Tibial artery (tissue), 4 donors: ENCODE data around the gene NKX2-2.

ENCODE experiments used
- DNase-seq, 2 donors: peaks; one replicate each; pipeline ENCODE4 v3.0.0-alpha.2; 2019
- H3K27ac ChIP-seq, 2 donors: fragments of 200-600 bp; sonication (generic) in 1 of 2; 1 replicate in 1 of 2; 2 replicates in 1 of 2; pipeline ENCODE4 v1.5.1; 2018 to 2019; ENCODE audit warnings: mild to moderate bottlenecking in 1 of 2
- H3K27me3 ChIP-seq, 2 donors: fragments of 200-600 bp; sonication (generic) in 1 of 2; one replicate each; pipeline versions ENCODE4 v1.5.1 to v1.6.0; 2016 to 2019
- H3K36me3 ChIP-seq, 3 donors: fragments of 200-600 bp; sonication (generic) in 2 of 3; one replicate each; pipeline ENCODE4 v1.5.1; 2016 to 2019; ENCODE audit warnings: mild to moderate bottlenecking in 2 of 3
- H3K4me1 ChIP-seq, 4 donors: fragments of 200-600 bp; sonication (generic) in 2 of 4; 1 replicate in 3 of 4; 2 replicates in 1 of 4; pipeline ENCODE4 v1.5.1; 2016 to 2019
- H3K4me3 ChIP-seq, 2 donors: fragments of 200-600 bp; sonication (generic) in 1 of 2; 1 replicate in 1 of 2; 2 replicates in 1 of 2; pipeline ENCODE4 v1.5.1; 2018 to 2019; ENCODE audit warnings: mild to moderate bottlenecking in 2 of 2
- H3K9me3 ChIP-seq, 3 donors: fragments of 200-600 bp; sonication (generic) in 1 of 3; one replicate each; pipeline ENCODE4 v1.5.1; 2016 to 2019
- intact Hi-C: fragments of 100-400 bp; cut with DNase I; formaldehyde crosslinking; loops from one replicate; pipeline ENCODE4 v1.15.0; 2023; ENCODE audit warnings: low total_unique reads
- TF ChIP-seq, protein P1 (sequence below), 2 experiments: fragments of 200-600 bp in 1 of 2; fragments of 450-650 bp in 1 of 2; IDR thresholded peaks; one replicate each; pipeline ENCODE4 v1.5.1; 2017 to 2019; ENCODE audit warnings: antibody characterized with exemption in 2 of 2, mild to moderate bottlenecking in 1 of 2, moderate library complexity in 1 of 2

The NKX2-2 gene

DNA sequence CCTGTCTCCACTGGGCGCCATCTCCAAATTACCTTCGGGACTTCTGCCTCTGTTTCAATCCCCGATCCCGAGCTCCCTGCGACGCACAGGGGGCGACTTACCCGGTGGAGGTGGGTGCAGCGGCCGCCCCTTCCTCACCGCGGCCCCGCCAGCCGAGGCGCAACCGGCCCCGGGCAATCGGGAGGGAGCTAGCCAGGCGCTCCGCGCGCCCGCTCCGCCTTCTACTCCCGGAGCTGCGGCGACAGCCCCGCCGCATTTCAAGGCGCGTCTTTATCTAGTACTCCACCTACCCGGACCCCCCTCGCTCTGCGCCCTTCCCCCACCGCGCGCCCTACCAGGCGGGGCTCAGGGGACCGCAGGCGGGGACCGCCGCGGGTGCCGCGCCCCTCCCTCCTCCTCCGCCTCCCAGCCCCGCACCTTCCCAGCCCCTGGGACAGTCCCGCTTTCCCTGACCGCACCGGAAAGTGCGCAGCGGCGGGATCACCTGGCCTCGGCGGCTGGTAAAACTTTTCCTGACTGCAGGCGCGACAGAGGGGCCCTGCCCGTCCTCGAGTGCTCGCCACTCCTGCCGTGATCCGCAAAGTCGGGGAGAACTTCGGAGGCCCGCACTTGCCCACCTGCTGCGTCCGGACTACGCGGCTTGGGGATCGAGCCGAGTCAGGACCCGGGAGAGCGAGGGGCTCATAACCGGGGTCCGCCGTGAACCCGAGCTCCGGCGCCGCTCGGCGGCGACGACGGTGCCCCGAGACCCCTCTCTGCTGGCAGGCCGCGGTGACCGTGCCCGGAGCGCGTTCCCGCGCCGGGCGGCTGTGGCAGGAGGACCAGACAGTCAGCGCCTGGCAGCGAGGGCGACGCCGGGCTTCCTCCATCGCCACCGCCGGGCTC is 8.0 kb upstream of the NKX2-2 start:
- H3K4me1 ChIP-seq = peaks cover 0 to 35% (median 20%) of the 10 kb centered on the region in 4 donors
- peak overlapping the region in 1 of 2 donors; percentile 16 for H3K4me3 ChIP-seq
- no peak for DNase-seq
- TF ChIP-seq, protein P1, sequence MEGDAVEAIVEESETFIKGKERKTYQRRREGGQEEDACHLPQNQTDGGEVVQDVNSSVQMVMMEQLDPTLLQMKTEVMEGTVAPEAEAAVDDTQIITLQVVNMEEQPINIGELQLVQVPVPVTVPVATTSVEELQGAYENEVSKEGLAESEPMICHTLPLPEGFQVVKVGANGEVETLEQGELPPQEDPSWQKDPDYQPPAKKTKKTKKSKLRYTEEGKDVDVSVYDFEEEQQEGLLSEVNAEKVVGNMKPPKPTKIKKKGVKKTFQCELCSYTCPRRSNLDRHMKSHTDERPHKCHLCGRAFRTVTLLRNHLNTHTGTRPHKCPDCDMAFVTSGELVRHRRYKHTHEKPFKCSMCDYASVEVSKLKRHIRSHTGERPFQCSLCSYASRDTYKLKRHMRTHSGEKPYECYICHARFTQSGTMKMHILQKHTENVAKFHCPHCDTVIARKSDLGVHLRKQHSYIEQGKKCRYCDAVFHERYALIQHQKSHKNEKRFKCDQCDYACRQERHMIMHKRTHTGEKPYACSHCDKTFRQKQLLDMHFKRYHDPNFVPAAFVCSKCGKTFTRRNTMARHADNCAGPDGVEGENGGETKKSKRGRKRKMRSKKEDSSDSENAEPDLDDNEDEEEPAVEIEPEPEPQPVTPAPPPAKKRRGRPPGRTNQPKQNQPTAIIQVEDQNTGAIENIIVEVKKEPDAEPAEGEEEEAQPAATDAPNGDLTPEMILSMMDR (IDR thresholded peaks at IDR 0.05) = no peak
- H3K9me3 ChIP-seq = no peaks in the 10 kb centered on the region
- intact Hi-C loops = no loop called here
- H3K27ac ChIP-seq = no peak overlapping the region
- no peaks in the 10 kb centered on the region for H3K36me3 ChIP-seq
- peaks cover 0 to 88% of the 10 kb centered on the region in 2 donors for H3K27me3 ChIP-seq

DNA sequence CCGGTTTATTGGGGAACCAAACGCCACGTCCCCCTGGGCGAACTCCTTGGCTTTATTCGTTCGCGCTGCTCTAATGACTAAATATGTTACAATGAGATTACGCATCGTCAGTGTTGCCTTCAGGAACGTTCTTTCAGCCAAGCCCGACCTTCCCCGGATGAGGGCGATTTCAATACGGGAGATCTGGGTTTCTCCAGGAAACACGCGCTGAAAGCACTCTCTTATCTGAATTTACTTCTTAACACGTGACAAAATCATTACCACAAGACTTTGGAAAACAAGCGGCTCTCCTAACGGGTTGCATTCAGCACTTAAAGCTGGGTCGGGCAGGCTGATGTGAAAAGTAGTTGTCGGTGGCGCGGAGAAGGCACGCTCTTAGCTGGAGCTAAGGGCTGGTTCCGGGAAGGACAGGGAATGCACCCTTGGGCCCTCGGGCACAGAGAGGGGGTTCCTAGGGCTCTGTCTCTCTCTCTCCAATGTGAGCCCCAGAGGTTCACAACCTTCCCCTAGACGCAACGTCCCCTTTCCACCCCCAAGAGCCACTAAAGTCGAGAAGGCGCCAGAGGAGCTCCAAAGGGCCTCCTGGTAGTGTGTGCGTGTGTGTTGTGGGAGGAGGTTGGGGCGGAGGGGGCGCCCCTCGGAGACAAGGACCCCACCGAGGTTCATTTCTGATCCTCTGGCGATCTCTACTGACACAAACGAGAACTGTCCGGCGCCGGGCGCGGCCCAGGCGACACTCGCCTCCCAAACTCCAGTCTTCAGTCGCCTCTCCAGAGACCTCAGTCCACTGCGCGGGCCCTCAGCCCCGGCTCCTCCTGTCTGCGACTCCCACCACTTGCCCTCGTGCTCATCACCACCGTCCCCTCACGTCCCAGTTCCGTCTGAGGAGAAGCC is 7.1 kb upstream of the NKX2-2 start:
- Histone ChIP-seq H3K27me3 (peaks cover 0 to 94% of the 10 kb centered on the region in 2 donors), H3K36me3 (no peaks in the 10 kb centered on the region), H3K9me3 (no peaks in the 10 kb centered on the region), H3K4me1 (peaks cover 0 to 44% (median 22%) of the 10 kb centered on the region in 4 donors), H3K27ac (no peak overlapping the region), H3K4me3 (no peak overlapping the region)
- intact Hi-C loops = no loop called here
- TF ChIP-seq, protein P1 (IDR thresholded peaks at IDR 0.05) = no peak
- DNase-seq = no peak

DNA sequence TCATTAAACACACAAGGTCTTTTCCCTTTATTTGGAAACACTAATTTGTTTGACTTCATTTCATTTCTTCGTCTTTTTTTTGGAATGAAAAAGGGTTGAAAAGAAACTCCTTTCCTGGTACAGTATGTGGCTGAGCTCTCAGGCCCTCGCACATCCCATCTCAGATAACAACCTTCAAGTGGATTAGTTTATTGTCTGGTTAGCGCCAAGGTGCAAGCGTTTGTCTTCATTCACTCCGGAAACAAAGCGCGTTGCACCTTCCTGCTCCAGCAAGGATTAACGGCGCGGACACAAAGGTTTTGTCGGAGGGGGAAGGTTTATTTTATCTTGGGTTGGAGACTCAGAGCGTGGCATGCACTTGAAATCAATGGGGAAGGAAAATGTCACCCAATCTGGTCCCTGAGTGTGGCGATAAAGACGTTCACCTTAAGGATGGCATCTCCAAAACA is 5.3 kb upstream of the NKX2-2 start:
- no peaks in the 10 kb centered on the region for H3K36me3 ChIP-seq
- no peaks in the 10 kb centered on the region for H3K9me3 ChIP-seq
- peaks cover 0 to 99% of the 10 kb centered on the region in 2 donors for H3K27me3 ChIP-seq
- intact Hi-C loops = no loop called here
- DNase-seq = no peak
- peaks cover 0 to 62% (median 39%) of the 10 kb centered on the region in 4 donors for H3K4me1 ChIP-seq
- no peak overlapping the region for H3K27ac ChIP-seq
- H3K4me3 ChIP-seq = no peak overlapping the region
- TF ChIP-seq, protein P1 (IDR thresholded peaks at IDR 0.05) = no peak

DNA sequence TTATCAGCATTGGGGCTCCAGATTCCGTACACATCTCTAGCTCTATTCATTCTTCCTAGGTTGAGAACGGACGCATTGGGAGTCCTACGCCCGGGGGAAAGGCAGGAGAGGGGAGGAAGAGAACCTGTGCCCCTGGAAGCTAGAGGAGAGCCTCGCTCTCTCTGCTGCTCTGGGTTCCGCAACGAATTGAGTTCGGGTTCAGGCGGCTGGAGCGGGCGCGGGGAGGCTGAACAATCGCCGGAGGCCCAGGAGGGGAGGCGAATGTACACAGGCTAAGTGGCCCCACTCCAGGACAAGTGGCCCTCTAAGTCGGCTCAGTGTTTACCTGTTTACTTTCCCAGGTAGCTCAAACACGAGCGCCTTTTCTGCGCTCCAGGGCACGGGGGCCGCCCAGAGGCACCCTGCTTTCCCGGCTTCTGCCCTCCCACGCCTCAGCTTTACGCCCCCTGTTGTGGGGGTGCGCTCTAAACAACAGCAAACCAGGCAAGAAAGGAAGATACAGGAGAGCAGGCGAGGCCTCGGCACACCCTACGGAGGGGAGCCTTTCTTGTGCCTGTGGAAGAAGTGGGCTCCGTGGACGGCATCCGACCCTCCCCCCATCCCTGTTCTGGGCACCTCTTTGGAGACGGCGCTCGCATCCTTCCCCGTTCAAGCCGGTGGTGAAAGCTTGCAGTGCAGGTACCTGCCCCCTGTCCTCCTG is 4.6 kb upstream of the NKX2-2 start:
- Histone ChIP-seq H3K27me3 (peaks cover 0 to 100% of the 10 kb centered on the region in 2 donors), H3K27ac (no peak overlapping the region), H3K9me3 (no peaks in the 10 kb centered on the region), H3K36me3 (no peaks in the 10 kb centered on the region), H3K4me3 (no peak overlapping the region), H3K4me1 (peaks cover 0 to 69% (median 47%) of the 10 kb centered on the region in 4 donors)
- DNase-seq = no peak
- TF ChIP-seq, protein P1 (IDR thresholded peaks at IDR 0.05) = no peak
- intact Hi-C loops = no loop called here
